ENCODE measurements around the gene TRIM28.
"Not testable (repeated sequence)": the region's sequence is repeated elsewhere in the genome, so short reads cannot be mapped to it uniquely, and the experiment has no call there.

TRIM28 gene

GRCh38 chr19:58575183-58576041, 31.5 kb downstream of the TRIM28 start:
- peak; percentile 94 to 95 for DNase-seq (ENCODE audit: low read depth in 2 of 2)
- peak; percentile 10 for TF ChIP-seq CTCF (IDR thresholded peaks at IDR 0.05; ENCODE audit: low read depth, low read length)
- peak overlapping the region; percentile 83 to 86 for H3K4me3 ChIP-seq (replicated peaks in 1 of 2; ENCODE audit: low read depth in 2 of 2, low read length in 2 of 2)

GRCh38 chr19:58577581-58577980, 33.7 kb downstream of the TRIM28 start:
- DNase-seq (ENCODE audit: low read depth in 2 of 2); H3K4me3 ChIP-seq (replicated peaks in 1 of 2; ENCODE audit: low read depth in 2 of 2, low read length in 2 of 2): not testable (repeated sequence)

GRCh38 chr19:58578012-58578925, 34.4 kb downstream of the TRIM28 start:
- no peak overlapping the region for H3K4me3 ChIP-seq (replicated peaks in 1 of 2; ENCODE audit: low read depth in 2 of 2, low read length in 2 of 2)
- no peak for DNase-seq (ENCODE audit: low read depth in 2 of 2)
- TF ChIP-seq CTCF (IDR thresholded peaks at IDR 0.05; ENCODE audit: low read depth, low read length), result no peak

- TF ChIP-seq CTCF (IDR thresholded peaks at IDR 0.05; ENCODE audit: low read depth, low read length), result no peak
- no peak overlapping the region for H3K4me3 ChIP-seq (replicated peaks in 1 of 2; ENCODE audit: low read depth in 2 of 2, low read length in 2 of 2)
- no peak for DNase-seq (ENCODE audit: low read depth in 2 of 2)
These were observed 35.7 kb downstream of the TRIM28 start for GRCh38 chr19:58579473-58580142.

GRCh38 chr19:58581227-58582141, 37.6 kb downstream of the TRIM28 start:
- peak; percentile 99 for TF ChIP-seq CTCF (IDR thresholded peaks at IDR 0.05; ENCODE audit: low read depth, low read length)
- no peak overlapping the region for H3K4me3 ChIP-seq (replicated peaks in 1 of 2; ENCODE audit: low read depth in 2 of 2, low read length in 2 of 2)
- peak; percentile 90 to 94 for DNase-seq (ENCODE audit: low read depth in 2 of 2)

- H3K4me3 ChIP-seq (replicated peaks in 1 of 2; ENCODE audit: low read depth in 2 of 2, low read length in 2 of 2), result no peak overlapping the region
- no peak for DNase-seq (ENCODE audit: low read depth in 2 of 2)
- no peak for TF ChIP-seq CTCF (IDR thresholded peaks at IDR 0.05; ENCODE audit: low read depth, low read length)
These were observed 39.1 kb downstream of the TRIM28 start for GRCh38 chr19:58582985-58583384.
